D341Med (cell line): ENCODE measurements around the gene TRIM10.

Source experiments
- DNase-seq: peaks from one replicate; pipeline ENCODE4 v3.0.0; 2012; ENCODE audit warnings: low spot score

TRIM10 gene, protein sequence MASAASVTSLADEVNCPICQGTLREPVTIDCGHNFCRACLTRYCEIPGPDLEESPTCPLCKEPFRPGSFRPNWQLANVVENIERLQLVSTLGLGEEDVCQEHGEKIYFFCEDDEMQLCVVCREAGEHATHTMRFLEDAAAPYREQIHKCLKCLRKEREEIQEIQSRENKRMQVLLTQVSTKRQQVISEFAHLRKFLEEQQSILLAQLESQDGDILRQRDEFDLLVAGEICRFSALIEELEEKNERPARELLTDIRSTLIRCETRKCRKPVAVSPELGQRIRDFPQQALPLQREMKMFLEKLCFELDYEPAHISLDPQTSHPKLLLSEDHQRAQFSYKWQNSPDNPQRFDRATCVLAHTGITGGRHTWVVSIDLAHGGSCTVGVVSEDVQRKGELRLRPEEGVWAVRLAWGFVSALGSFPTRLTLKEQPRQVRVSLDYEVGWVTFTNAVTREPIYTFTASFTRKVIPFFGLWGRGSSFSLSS

GRCh38 chr6:30160785-30161531 lies at the start of gene TRIM10:
TRIM10 (minus strand) TSS chr6:30161211; CDS start chr6:30160858, 353 bp downstream.
- no peak for DNase-seq

- no peak for DNase-seq
Measured at GRCh38 chr6:30207619-30208295, 46.7 kb upstream of the TRIM10 start.

GRCh38 chr6:30206799-30207618 lies 46.0 kb upstream of the TRIM10 start:
- no peak for DNase-seq

DNA sequence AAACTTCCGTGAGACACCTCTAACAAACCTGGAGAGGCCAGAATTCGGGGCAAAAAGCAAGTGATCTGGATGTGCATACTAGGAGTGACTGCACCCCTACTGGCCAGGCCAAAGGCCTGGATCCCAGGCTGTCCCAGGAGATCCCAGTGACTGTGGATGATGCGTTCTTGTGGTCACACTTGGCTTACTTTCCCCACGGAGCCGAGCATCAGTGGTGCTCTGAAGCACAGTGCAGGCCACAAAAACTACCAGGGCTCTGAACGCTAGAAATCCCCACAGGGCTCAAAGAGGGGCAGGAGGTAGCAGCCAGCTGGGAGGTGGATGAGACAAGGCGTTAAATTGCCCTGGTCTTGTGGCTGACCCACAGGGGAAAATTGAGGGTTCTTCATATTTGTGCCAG lies 45.1 kb upstream of the TRIM10 start:
- no peak for DNase-seq

GRCh38 chr6:30204116-30204515 lies 43.1 kb upstream of the TRIM10 start:
- no peak for DNase-seq

- no peak for DNase-seq
Measured at GRCh38 chr6:30202366-30202765, 41.4 kb upstream of the TRIM10 start.

GRCh38 chr6:30200551-30201281 lies 39.7 kb upstream of the TRIM10 start:
- DNase-seq: no peak

DNA sequence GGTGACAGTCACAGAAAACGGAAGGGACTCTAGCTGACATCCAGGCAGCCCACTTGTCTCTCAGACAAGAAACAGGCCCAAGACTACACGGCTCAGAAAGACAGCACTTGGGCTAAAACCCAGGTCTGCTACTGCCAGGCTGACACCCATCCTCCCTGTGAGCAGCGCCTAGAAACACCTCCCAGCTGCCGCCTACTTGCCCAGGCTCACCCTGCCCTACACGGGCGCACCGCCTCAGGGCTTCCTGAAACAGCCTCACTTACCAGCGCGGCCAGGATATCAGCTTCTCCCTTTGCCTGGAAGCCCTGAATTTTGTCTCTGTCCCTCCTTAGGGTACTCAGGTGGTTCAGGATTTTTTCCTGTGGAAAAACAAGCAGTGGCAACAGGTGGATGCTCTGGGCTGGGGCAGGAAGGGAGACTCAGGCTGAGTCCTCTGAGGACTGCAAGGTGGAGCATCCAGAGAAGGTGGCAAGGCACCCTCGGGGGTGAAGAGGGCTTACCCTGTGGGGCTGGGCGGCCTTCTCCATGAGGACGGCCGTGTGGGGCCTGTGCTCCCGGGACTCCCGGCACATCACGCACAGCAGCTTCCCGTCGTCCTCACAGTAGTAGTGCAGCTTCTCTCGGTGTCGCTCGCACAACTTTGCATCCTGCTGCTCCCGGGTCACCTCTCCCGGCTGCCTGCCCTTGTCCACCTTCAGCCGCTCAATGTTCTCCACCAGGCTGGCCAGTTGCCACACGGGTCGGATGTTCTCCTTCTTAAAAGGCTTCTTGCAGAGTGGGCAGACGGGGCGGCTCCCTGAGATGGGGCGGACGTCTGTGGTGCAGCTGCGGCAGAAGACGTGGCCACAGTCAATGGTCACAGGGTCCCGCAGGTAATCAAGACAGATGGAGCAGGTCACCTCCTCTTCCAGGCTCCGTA lies 37.4 kb upstream of the TRIM10 start:
- no peak for DNase-seq

GRCh38 chr6:30196376-30196775 lies 35.4 kb upstream of the TRIM10 start:
- no peak for DNase-seq

- no peak for DNase-seq
Measured at GRCh38 chr6:30195951-30196350, 34.9 kb upstream of the TRIM10 start.

GRCh38 chr6:30194797-30195690 lies 34.0 kb upstream of the TRIM10 start:
- DNase-seq: no peak

- DNase-seq: no peak
Measured at GRCh38 chr6:30192076-30192475, 31.1 kb upstream of the TRIM10 start.

- DNase-seq: no peak
Measured at GRCh38 chr6:30188541-30188940, 27.5 kb upstream of the TRIM10 start.

DNA sequence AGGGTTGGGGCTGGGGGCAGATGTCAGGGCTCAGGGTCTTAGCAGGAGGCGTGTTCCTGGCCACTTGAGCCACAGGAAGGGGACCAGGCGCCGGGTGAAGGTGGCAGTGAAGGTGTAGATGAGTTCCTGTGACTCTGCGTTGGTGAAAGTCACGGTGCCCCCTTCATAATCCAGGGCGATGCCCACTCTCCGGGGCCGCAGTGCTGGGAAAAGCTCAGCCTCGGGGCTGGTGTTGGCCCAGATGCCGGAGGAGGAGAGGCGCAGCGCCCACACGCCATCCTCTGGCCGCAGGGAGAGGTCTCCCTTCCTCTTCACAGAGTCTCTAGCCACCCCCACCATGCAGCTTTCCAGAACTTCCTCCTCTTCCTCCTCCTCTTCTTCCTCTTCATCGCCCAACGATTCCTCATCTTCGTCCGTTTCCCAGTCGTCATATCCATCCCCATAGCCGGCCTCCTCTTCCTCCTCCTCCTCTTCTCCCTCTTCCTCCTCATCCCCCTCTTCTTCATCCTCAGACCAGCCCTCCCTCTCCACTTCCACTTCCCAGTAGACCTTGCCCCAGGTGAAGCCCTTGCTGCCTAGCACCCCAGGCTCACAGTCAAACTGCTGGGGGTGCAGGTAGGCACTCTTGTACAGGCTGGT lies 25.0 kb upstream of the TRIM10 start:
- no peak for DNase-seq

GRCh38 chr6:30184417-30185031 lies 23.5 kb upstream of the TRIM10 start:
- no peak for DNase-seq

DNA sequence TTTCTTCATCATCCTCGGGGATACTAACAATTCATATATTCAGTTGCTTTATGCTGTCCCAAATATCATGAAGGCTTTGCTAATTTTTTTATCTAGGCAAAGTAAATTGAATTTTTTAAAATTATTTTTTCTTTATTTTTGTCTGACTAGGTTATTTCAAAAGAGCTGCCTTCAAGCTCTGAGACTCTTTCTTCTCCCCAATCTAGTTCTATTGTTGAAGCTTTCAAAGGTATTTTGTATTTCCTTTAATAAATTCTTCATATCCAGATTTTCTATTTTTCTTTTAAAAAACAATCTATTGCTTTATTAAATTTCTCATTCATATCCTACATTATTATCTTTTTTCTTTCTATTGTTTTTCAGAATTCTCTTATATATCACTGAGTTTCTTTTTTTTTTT lies 19.1 kb upstream of the TRIM10 start:
- DNase-seq: no peak

- DNase-seq: no peak
Measured at GRCh38 chr6:30178837-30179236, 17.8 kb upstream of the TRIM10 start.

DNA sequence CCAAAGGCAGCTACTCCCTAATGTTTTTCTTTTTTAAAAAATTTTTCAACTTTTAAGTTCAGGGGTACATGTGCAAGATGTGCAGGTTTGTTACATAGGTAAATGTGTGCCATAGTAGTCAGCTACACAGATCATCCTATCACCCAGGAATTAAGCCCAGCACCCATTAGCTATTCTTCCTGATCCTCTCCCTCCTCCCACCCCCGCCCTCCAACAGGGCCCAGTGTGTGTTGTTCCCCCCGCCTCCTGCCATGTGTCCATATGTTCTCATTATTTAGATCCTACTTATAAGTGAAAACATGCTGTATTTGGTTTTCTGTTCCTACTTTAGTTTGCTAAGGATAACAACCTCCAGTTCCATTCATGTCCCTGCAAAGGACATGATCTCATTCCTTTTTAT lies 14.8 kb upstream of the TRIM10 start:
- peak; percentile 57 for DNase-seq
